ENCODE results near the gene EMC8. TPM values are rescaled to one million over a fixed set of nuclear protein-coding genes. Genes with fewer than 3 reads are reported as not detected.
A peak's percentile ranks its signal among the peaks of the same experiment; 100 is the strongest.
"Not testable (repeated sequence)": the region's sequence is repeated elsewhere in the genome, so short reads cannot be mapped to it uniquely, and the experiment has no call there.

The EMC8 gene
- total RNA-seq, 1 donor from 2014 or later: 21.8 TPM

DNA sequence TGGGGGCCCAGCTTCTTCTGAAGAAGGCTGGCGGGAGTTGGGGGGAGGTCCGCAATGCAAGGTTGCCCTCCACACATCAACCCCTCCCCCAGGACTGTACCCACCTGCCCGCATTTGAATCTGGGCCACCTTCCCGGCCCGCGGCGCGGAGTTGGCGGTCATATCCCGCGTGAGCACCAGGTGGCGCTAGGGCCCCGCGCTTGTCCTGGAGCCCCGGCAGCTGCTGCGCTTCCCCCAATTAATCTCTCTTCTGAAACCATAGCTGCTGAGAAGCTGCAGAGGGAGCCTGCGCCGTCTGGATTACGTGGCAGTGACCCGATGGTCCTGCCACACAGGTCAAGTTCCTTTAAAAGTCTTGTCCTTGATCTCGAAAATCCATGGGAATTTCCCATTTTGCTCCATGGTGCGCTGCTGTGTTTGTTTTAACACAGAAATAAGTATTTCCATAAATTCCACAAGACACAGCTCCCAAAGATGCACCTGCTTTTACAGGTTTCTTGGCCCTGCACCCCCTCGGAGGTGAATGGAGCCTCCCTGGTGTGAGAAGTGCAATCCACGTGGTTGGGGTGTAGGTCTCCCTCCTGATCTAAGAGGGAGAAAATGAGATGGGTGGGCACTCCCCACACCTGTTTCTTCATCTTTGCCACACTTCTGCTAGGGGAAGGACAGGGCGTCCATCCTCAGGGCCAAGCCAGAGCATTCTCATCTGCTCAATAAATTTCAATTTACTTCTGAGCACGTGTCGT is 22.2 kb upstream of the EMC8 start:
- intact Hi-C loops (cut with DNase I): loop anchor here (1.0 to 10.0 kb wide), 3 partner anchors 166 to 693 kb away; partner anchors contain the start of gene FOXF1
- DNase-seq: peak; percentile 88
- ATAC-seq (ENCODE audit: poor library complexity): peak; percentile 90

DNA sequence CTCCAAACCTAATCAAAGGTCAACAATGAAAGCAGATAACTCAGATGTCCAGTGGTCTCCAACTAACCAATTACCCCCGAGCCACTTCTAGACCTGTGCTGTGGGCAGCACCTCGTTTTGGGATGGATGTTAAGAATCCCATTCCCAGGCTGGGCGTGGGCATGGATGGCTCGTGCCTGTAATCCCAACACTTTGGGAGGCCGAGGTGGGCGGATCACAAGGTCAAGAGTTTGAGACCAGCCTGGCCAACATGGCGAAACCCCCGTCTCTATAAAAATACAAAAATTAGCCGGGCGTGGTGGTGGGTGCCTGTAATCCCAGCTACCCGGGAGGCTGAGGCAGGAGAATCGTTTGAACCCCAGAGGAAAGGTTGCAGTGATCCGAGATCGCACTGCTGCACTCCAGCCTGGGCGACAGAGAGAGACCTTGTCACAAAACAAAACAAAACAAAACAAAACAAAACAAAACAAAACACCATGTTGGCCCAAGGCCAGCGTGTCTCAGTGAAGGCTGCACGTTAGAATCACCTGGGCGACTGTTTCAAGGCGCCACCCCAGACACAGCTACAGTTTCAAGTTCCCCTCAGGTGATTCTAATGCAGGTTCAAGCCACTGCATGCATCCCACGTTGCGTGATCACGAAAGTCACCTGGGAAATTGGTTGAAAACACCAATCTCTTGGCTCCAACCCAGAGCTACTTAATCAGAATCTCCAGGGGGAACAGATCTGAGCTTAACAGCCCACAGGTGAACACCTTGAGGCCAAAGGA is 21.4 kb upstream of the EMC8 start:
- intact Hi-C loops (cut with DNase I): loop anchor here (1.0 to 10.0 kb wide), 3 partner anchors 167 to 694 kb away; partner anchors contain the start of gene FOXF1
- ATAC-seq (ENCODE audit: poor library complexity): no peak
- no peak for DNase-seq

DNA sequence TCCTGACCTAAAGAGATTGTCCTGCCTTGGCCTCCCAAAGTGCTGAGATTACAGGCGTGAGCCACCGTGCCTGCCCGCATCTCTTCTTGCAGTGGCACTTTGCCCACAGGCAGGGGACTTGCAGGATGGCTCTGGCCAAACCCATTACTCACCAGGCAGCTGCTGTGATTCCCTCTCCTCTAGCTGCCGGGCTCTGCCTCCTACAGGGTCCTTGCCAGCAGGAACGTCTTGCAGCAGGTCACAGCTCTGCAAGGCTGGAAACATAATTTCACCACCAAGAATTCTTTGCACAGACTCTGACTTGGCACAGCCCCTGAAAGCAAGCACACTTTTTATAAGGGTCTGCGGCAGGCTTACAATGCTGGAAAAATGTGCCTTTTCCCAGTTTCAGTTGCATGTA is 20.4 kb upstream of the EMC8 start:
- intact Hi-C loops (cut with DNase I): loop anchor here (2.0 to 10.0 kb wide), 2 partner anchors 197 to 695 kb away; partner anchors contain the start of gene FOXF1
- no peak for ATAC-seq (ENCODE audit: poor library complexity)
- no peak for DNase-seq

GRCh38 chr16:85819245-85819644 is 19.9 kb upstream of the EMC8 start:
- DNase-seq: peak; percentile 89
- peak; percentile 77 for ATAC-seq (ENCODE audit: poor library complexity)
- intact Hi-C loops (cut with DNase I): no loop called here

DNA sequence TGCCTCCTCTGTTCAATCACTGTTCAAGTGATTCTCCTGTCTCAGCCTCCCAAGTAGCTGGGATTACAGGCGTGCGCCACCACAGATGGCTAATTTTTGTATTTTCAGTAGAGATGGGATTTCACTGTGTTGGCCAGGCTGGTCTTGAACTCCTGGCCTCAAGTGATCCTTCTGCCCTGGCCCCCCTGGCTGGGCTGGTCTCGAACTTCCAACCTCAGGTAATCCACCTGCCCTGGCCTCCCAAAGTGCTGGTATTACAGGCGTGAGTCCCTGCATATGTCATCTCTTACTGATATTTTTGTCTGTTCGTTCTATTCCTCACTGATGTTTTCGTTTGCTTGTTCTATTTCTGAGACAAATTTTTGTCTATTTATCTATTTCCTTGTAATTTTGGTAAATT is 17.9 kb upstream of the EMC8 start:
- ATAC-seq (ENCODE audit: poor library complexity); intact Hi-C loops (cut with DNase I); DNase-seq: not testable (repeated sequence)

DNA sequence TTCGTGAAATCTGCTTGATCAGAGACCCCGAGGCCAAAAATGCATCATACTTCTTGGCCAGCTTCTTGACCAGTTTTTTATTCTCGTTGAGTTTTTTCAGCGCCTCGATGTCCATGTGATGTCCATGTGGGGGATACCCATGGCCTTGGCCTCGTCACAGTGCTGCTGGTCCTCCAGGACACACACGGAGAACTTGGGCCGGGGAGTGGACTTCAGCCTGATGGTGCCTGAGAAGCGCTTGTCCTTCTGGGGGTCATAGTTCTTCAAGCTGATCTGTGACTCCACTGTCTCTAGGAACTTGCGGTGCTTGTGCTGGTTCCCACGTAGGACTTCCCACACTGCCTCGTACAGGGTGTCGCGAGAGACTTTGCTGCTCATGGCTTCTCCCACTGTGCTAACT is 16.8 kb upstream of the EMC8 start:
- ATAC-seq (ENCODE audit: poor library complexity): no peak
- intact Hi-C loops (cut with DNase I): no loop called here
- no peak for DNase-seq

DNA sequence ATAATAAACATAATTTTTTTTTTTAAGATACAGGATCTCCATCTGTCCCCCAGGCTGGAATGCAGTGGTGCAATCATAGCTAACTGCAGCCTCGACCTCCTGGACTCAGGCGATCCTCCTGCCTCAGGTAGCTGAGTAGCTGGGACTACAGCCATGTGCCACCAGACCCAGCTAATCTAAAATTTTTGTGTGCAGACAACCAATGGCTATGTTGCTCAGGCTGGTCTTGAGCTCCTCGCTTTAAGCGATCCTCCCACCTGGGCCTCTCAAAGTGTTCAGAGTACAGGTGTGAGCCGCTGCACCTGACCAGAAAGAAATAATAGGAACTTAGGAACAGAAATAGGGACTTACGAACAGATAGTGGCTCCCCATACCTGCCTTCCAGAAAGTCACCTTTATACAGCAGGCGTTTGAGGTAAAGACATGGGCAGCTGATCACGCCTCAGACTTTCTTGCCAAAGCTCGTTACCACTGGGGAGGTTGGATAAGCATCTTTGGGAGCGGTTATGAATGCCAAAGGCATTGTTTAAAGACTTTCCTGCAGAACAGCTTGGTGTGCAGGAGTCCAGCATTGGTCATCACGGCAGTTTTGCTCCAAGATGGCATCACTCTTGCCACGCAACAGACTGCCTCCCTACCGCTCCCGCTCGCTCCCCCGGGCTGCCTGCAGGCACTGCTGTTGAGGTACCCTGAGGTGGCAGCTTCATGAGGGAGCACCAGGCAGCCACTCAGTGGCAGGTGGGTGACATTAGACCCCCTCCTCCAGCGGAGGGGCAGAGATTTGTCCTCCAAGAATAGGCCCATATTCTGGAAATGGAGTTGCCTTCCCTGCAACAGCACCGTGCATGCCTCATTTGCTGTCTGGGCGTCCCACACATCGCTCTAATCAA is 13.7 kb upstream of the EMC8 start:
- DNase-seq: no peak
- intact Hi-C loops (cut with DNase I): no loop called here
- ATAC-seq (ENCODE audit: poor library complexity): no peak

GRCh38 chr16:85812031-85812807 is 12.9 kb upstream of the EMC8 start:
- DNase-seq: no peak
- intact Hi-C loops (cut with DNase I): no loop called here
- ATAC-seq (ENCODE audit: poor library complexity): no peak

DNA sequence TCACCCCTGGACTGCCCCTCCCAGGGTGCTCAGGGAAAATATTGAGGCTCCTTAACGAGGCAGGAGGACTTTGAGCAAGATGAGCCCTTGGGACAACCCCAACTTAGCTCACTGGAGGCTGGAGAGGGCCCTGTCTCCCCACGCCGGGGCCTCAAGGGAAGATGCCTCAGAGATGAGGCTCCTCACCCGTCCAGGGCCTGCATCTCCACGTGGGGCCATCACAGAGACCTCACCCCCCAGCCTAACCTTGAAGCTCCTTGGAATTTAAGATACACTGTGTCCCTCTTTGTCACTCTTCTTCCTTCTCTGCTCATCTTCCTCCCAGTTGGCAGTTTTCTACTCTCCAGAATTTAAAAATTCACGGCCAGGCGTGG is 11.4 kb upstream of the EMC8 start:
- ATAC-seq (ENCODE audit: poor library complexity): no peak
- intact Hi-C loops (cut with DNase I): no loop called here
- no peak for DNase-seq

- no peak for ATAC-seq (ENCODE audit: poor library complexity)
- intact Hi-C loops (cut with DNase I): no loop called here
Observed at GRCh38 chr16:85810097-85810741, 10.9 kb upstream of the EMC8 start.

GRCh38 chr16:85809645-85810044 is 10.3 kb upstream of the EMC8 start:
- ATAC-seq (ENCODE audit: poor library complexity): no peak
- intact Hi-C loops (cut with DNase I): no loop called here

More at GRCh38 chr16:85810097-85810741, 10.9 kb upstream of the EMC8 start:
- no peak for DNase-seq

DNA sequence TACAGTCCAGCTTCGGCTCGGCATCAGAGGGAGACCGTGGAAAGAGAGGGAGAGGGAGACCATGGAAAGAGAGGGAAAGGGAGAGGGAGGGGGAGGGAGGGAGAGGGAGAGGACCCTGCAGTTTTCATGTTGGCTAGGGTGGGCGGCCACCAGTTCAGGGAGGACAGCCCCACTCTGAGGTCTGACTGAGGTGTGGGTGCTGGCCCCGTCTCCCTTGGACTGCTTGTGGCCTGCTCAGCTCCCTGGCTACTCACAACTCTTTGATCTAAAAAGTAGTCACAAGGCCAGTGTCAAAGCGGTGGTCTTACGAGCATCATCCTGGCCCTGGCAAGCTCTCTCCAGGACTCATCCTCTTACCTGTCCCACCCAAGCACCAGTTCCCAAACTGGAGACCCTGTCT is 9.6 kb upstream of the EMC8 start:
- DNase-seq (no peak), ATAC-seq (ENCODE audit: poor library complexity) (no peak)
- intact Hi-C loops (cut with DNase I): no loop called here

More at GRCh38 chr16:85809645-85810044, 10.3 kb upstream of the EMC8 start:
- DNase-seq: peak; percentile 34

DNA sequence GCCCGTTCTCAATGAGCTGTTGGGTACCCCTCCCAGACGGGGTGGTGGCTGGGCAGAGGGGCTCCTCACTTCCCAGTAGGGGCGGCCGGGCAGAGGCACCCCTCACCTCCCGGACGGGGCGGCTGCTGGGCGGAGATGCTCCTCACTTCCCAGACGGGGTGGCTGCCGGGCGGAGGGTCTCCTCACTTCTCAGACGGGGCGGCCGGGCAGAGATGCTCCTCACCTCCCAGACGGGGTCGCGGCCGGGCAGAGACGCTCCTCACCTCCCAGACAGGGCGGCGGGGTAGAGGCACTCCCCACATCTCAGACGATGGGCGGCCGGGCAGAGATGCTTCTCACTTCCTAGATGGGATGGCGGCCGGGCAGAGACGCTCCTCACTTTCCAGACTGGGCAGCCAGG is 8.8 kb upstream of the EMC8 start:
- ATAC-seq (ENCODE audit: poor library complexity); intact Hi-C loops (cut with DNase I); DNase-seq: not testable (repeated sequence)

DNA sequence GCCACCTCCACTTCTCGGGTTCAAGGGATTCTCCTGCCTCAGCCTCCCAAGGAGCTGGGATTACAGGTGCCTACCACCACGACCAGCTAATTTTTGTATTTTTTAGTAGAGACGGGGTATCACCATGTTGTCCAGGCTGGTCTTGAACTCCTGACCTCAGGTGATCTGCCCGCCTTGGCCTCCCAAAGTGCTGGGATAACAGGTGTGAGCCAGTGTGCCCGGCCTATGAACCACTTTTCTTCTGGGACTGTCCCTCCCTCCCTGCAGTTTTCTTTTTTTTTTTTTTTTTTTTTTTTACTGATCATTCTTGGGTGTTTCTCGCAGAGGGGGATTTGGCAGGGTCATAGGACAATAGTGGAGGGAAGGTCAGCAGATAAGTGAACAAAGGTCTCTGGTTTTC is 8.0 kb upstream of the EMC8 start:
- intact Hi-C loops (cut with DNase I); ATAC-seq (ENCODE audit: poor library complexity); DNase-seq: not testable (repeated sequence)

GRCh38 chr16:85806539-85806938 is 7.2 kb upstream of the EMC8 start:
- intact Hi-C loops (cut with DNase I): no loop called here
- no peak for DNase-seq
- no peak for ATAC-seq (ENCODE audit: poor library complexity)

GRCh38 chr16:85805442-85806045 is 6.2 kb upstream of the EMC8 start:
- no peak for ATAC-seq (ENCODE audit: poor library complexity)
- intact Hi-C loops (cut with DNase I): no loop called here

GRCh38 chr16:85803570-85803969 is 4.2 kb upstream of the EMC8 start:
- ATAC-seq (ENCODE audit: poor library complexity): no peak
- no peak for DNase-seq
- intact Hi-C loops (cut with DNase I): no loop called here

More at GRCh38 chr16:85805442-85806045, 6.2 kb upstream of the EMC8 start:
- no peak for DNase-seq
